Mesenchymal stem cell (in vitro differentiated cells and primary cell): ENCODE results near the gene AMY1C. TPM values are rescaled to one million over a fixed set of nuclear protein-coding genes. Genes with fewer than 3 reads are reported as not detected.
"Not testable (repeated sequence)": the region's sequence is repeated elsewhere in the genome, so short reads cannot be mapped to it uniquely, and the experiment has no call there.

Source experiments
- DNase-seq: peaks from one replicate; pipeline ENCODE4 v3.0.0-alpha.2; 2013
- H2AFZ ChIP-seq: one replicate; pipeline ENCODE4 v1.6.1; 2013; ENCODE audit warnings: low read depth, mild to moderate bottlenecking, control low read depth, inconsistent platforms, low read length, moderate library complexity
- H2AK5ac ChIP-seq: 2 replicates; pipeline ENCODE4 v1.6.1; 2013; ENCODE audit warnings: low read length, moderate library complexity, mild to moderate bottlenecking, inconsistent platforms; ENCODE audit not compliant: severe bottlenecking
- H2BK120ac ChIP-seq: one replicate; pipeline ENCODE4 v1.6.1; 2013; ENCODE audit warnings: low read depth, mild to moderate bottlenecking, inconsistent platforms, low read length, moderate library complexity
- H2BK12ac ChIP-seq, 2 experiments: one replicate each; pipeline ENCODE4 v1.6.1; 2013; ENCODE audit warnings: inconsistent platforms in 2 of 2, low read length in 2 of 2, mild to moderate bottlenecking in 2 of 2, moderate library complexity in 2 of 2, control low read depth in 1 of 2
- H2BK15ac ChIP-seq: one replicate; pipeline ENCODE4 v1.6.1; 2013; ENCODE audit warnings: mild to moderate bottlenecking, low read depth, inconsistent platforms; ENCODE audit not compliant: poor library complexity, severe bottlenecking
- H2BK5ac ChIP-seq: 2 replicates; pipeline ENCODE4 v1.6.1; 2013; ENCODE audit warnings: low read depth, mild to moderate bottlenecking, low read length, control low read depth, inconsistent platforms; ENCODE audit not compliant: poor library complexity, severe bottlenecking
- H3K14ac ChIP-seq, 2 experiments: one replicate each; pipeline ENCODE4 v1.6.1; 2013; ENCODE audit warnings: inconsistent platforms in 2 of 2, low read length in 2 of 2, control low read depth in 1 of 2, mild to moderate bottlenecking in 1 of 2, moderate library complexity in 1 of 2
- H3K18ac ChIP-seq, 2 experiments: one replicate each; pipeline ENCODE4 v1.6.1; 2013; ENCODE audit warnings: inconsistent platforms in 2 of 2, low read length in 2 of 2, control low read depth in 1 of 2, low read depth in 1 of 2, mild to moderate bottlenecking in 1 of 2
- H3K23ac ChIP-seq, 2 experiments: one replicate each; pipeline ENCODE4 v1.6.1; 2013; ENCODE audit warnings: inconsistent platforms in 2 of 2, low read length in 2 of 2, mild to moderate bottlenecking in 2 of 2, moderate library complexity in 2 of 2, control low read depth in 1 of 2
- H3K27ac ChIP-seq: 2 replicates; pipeline ENCODE4 v1.5.1; 2013; ENCODE audit warnings: mild to moderate bottlenecking, moderate library complexity, low read length, control low read depth, inconsistent platforms; ENCODE audit not compliant: poor library complexity, severe bottlenecking
- H3K27me3 ChIP-seq, 2 experiments: 2 replicates each; pipeline versions ENCODE4 v1.6.1 to v1.7.0; 2013; ENCODE audit warnings: low read length in 2 of 2, mild to moderate bottlenecking in 2 of 2, moderate library complexity in 2 of 2, control low read depth in 1 of 2, inconsistent platforms in 1 of 2; ENCODE audit not compliant: control insufficient read depth in 1 of 2, insufficient read depth in 1 of 2
- H3K36me3 ChIP-seq, 2 experiments: 2 replicates each; pipeline versions ENCODE4 v1.6.1 to v1.7.0; 2013; ENCODE audit warnings: low read length in 2 of 2, control low read depth in 1 of 2, inconsistent platforms in 1 of 2, low read depth in 1 of 2, mild to moderate bottlenecking in 1 of 2; ENCODE audit not compliant: insufficient read depth in 2 of 2, control insufficient read depth in 1 of 2
- H3K4ac ChIP-seq, 2 experiments: one replicate each; pipeline ENCODE4 v1.6.1; 2013; ENCODE audit warnings: inconsistent platforms in 2 of 2, low read length in 2 of 2, mild to moderate bottlenecking in 2 of 2, moderate library complexity in 2 of 2, control low read depth in 1 of 2, low read depth in 1 of 2
- H3K4me1 ChIP-seq: 2 replicates; pipeline ENCODE4 v1.6.1; 2013; ENCODE audit warnings: low read depth, low read length, control low read depth; ENCODE audit not compliant: control insufficient read depth, insufficient read depth
- H3K4me2 ChIP-seq: 2 replicates; pipeline ENCODE4 v1.6.1; 2013; ENCODE audit warnings: low read length, mild to moderate bottlenecking, inconsistent platforms; ENCODE audit not compliant: poor library complexity, severe bottlenecking
- H3K4me3 ChIP-seq, 2 experiments: 2 replicates each; pipeline versions ENCODE4 v1.5.1 to v1.7.0; 2013; ENCODE audit warnings: low read length in 2 of 2, mild to moderate bottlenecking in 2 of 2, control low read depth in 1 of 2, low read depth in 1 of 2; ENCODE audit not compliant: insufficient read depth in 1 of 2
- H3K79me1 ChIP-seq: replicated peaks from 2 replicates; pipeline ENCODE4 v1.6.1; 2013; ENCODE audit warnings: mild to moderate bottlenecking, control low read depth, low read length, inconsistent platforms; ENCODE audit not compliant: poor library complexity, severe bottlenecking
- H3K9ac ChIP-seq: 2 replicates; pipeline ENCODE4 v1.7.0; 2013; ENCODE audit warnings: mild to moderate bottlenecking, low read length, moderate library complexity
- H3K9me3 ChIP-seq: 2 replicates; pipeline ENCODE4 v1.7.0; 2013; ENCODE audit warnings: mild to moderate bottlenecking, low read length; ENCODE audit not compliant: control insufficient read depth
- H4K8ac ChIP-seq: one replicate; pipeline ENCODE4 v1.6.1; 2013; ENCODE audit warnings: inconsistent platforms, mild to moderate bottlenecking, low read length, moderate library complexity
- H4K91ac ChIP-seq: one replicate; pipeline ENCODE4 v1.6.1; 2013; ENCODE audit warnings: mild to moderate bottlenecking, low read length, inconsistent platforms
- WGBS: methylation state at CpG from one replicate; pipeline ENCODE4 v1.1.7; 2013; ENCODE audit warnings: mixed read lengths; 5-methylcytosine and 5-hydroxymethylcytosine counted together
- polyA plus RNA-seq, 2 experiments: library from polyadenylated mRNA; stranded (reverse); fragments of 200-250 nt; gene quantifications; one replicate each; pipeline ENCODE4 v1.2.3, GENCODE V29; 2013

AMY1C gene
- polyA plus RNA-seq (2013, experiment 1 of 2), result not detected
- not detected for polyA plus RNA-seq (2013, experiment 2 of 2)

GRCh38 chr1:103749598-103749997, at the start of gene AMY1C:
Gene AMY1C, plus strand, starts transcription at chr1:103749898. Its CDS starts 572 bp downstream, at chr1:103750470.
- not testable (repeated sequence) for H2AFZ ChIP-seq, H3K27me3 ChIP-seq, H2BK12ac ChIP-seq, H3K27ac ChIP-seq, H3K4me2 ChIP-seq, H3K18ac ChIP-seq, H3K4ac ChIP-seq, H3K4me3 ChIP-seq, H2BK120ac ChIP-seq, H3K9ac ChIP-seq, H3K79me1 ChIP-seq, H4K91ac ChIP-seq, H2BK5ac ChIP-seq, H3K14ac ChIP-seq, H2BK15ac ChIP-seq, H4K8ac ChIP-seq, H3K9me3 ChIP-seq, H3K4me1 ChIP-seq, DNase-seq, H3K23ac ChIP-seq, H2AK5ac ChIP-seq, H3K36me3 ChIP-seq
- no CpG with 5 or more reads among the region's 5 CpGs for WGBS

- not testable (repeated sequence) for H2AK5ac ChIP-seq, H4K8ac ChIP-seq, H3K4me1 ChIP-seq, H3K36me3 ChIP-seq, H3K9me3 ChIP-seq, H2AFZ ChIP-seq, H3K27me3 ChIP-seq, H3K79me1 ChIP-seq, H2BK5ac ChIP-seq, H4K91ac ChIP-seq, H2BK12ac ChIP-seq, H3K9ac ChIP-seq, H3K18ac ChIP-seq, H3K14ac ChIP-seq, H2BK120ac ChIP-seq, H3K4me2 ChIP-seq, H3K4ac ChIP-seq, H2BK15ac ChIP-seq, H3K4me3 ChIP-seq, H3K27ac ChIP-seq, DNase-seq, H3K23ac ChIP-seq
- no CpG with 5 or more reads among the region's 4 CpGs for WGBS
Observed at GRCh38 chr1:103700669-103701068, 49.0 kb upstream of the AMY1C start.

GRCh38 chr1:103701256-103701655, 48.4 kb upstream of the AMY1C start:
- H3K4me3 ChIP-seq, H2BK12ac ChIP-seq, H3K27ac ChIP-seq, H2AFZ ChIP-seq, H2BK15ac ChIP-seq, H3K9me3 ChIP-seq, DNase-seq, H3K9ac ChIP-seq, H3K4ac ChIP-seq, H3K4me2 ChIP-seq, H3K18ac ChIP-seq, H2AK5ac ChIP-seq, H2BK5ac ChIP-seq, H3K27me3 ChIP-seq, H4K91ac ChIP-seq, H2BK120ac ChIP-seq, H3K4me1 ChIP-seq, H4K8ac ChIP-seq, H3K36me3 ChIP-seq, H3K14ac ChIP-seq, H3K79me1 ChIP-seq, H3K23ac ChIP-seq: not testable (repeated sequence)
- no CpG with 5 or more reads among the region's 4 CpGs for WGBS

GRCh38 chr1:103707670-103708069, 42.0 kb upstream of the AMY1C start:
- H2BK12ac ChIP-seq, H3K9ac ChIP-seq, DNase-seq, H3K27ac ChIP-seq, H4K8ac ChIP-seq, H3K4me2 ChIP-seq, H3K4me3 ChIP-seq, H2AK5ac ChIP-seq, H2BK5ac ChIP-seq, H3K4me1 ChIP-seq, H4K91ac ChIP-seq, H3K27me3 ChIP-seq, H3K4ac ChIP-seq, H2BK15ac ChIP-seq, H2AFZ ChIP-seq, H3K18ac ChIP-seq, H3K14ac ChIP-seq, H3K23ac ChIP-seq, H3K79me1 ChIP-seq, H2BK120ac ChIP-seq, H3K9me3 ChIP-seq, H3K36me3 ChIP-seq: not testable (repeated sequence)
- no CpG with 5 or more reads among the region's 3 CpGs for WGBS
